Prostate gland (tissue), 2 donors: ENCODE data around the gene NBAS.

Experiments used
- POLR2A ChIP-seq: fragments of 450-650 bp; IDR thresholded peaks from one replicate; pipeline ENCODE4 v1.6.1; 2016; ENCODE audit warnings: antibody characterized with exemption, mild to moderate bottlenecking
- POLR2AphosphoS5 ChIP-seq: sonication (generic); formaldehyde crosslinking; IDR thresholded peaks from one replicate; pipeline ENCODE4 v1.6.1; 2017; ENCODE audit warnings: antibody characterized with exemption
- TF ChIP-seq, protein P1 (sequence below), 4 experiments: fragments of 200-600 bp in 2 of 4; fragments of 450-650 bp in 2 of 4; sonication (generic) in 2 of 4; IDR thresholded peaks; 1 replicate in 3 of 4; 2 replicates in 1 of 4; pipeline ENCODE4 v1.5.1; 2016 to 2019; ENCODE audit warnings: antibody characterized with exemption in 4 of 4, mild to moderate bottlenecking in 2 of 4, moderate library complexity in 2 of 4

DNA sequence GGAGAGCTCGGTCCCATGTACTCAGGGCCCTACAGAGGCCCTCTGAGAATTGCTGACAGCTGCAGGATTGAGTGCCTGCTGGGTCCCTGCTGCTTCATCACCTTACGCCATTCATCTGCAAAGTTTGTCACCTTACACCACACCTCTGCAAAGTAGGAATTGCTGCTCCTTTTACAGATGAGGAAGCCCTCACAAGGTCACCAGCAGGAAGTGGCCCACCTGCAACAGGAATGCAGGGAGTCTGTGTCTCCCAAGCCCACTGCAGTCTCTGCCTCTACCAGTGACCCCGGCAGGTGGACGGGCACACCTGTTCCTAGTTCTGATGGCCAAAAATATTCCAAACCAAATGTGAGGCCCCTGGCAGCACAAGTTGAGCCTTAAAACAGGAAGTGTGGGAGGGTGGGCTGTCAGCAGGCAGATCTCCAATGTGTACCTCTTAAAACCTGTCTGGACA is 441.4 kb downstream of the NBAS start:
- TF ChIP-seq, protein P1, sequence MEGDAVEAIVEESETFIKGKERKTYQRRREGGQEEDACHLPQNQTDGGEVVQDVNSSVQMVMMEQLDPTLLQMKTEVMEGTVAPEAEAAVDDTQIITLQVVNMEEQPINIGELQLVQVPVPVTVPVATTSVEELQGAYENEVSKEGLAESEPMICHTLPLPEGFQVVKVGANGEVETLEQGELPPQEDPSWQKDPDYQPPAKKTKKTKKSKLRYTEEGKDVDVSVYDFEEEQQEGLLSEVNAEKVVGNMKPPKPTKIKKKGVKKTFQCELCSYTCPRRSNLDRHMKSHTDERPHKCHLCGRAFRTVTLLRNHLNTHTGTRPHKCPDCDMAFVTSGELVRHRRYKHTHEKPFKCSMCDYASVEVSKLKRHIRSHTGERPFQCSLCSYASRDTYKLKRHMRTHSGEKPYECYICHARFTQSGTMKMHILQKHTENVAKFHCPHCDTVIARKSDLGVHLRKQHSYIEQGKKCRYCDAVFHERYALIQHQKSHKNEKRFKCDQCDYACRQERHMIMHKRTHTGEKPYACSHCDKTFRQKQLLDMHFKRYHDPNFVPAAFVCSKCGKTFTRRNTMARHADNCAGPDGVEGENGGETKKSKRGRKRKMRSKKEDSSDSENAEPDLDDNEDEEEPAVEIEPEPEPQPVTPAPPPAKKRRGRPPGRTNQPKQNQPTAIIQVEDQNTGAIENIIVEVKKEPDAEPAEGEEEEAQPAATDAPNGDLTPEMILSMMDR (IDR thresholded peaks at IDR 0.05) = no peak
- TF ChIP-seq POLR2AphosphoS5 (no peak), POLR2A (no peak)
